ENCODE results near the gene PTPRA. TPM values are rescaled to one million over a fixed set of nuclear protein-coding genes. Genes with fewer than 3 reads are reported as not detected.

The PTPRA gene
- total RNA-seq, 2 experiments from 2014 or later: 65.4 to 69.5 TPM

DNA sequence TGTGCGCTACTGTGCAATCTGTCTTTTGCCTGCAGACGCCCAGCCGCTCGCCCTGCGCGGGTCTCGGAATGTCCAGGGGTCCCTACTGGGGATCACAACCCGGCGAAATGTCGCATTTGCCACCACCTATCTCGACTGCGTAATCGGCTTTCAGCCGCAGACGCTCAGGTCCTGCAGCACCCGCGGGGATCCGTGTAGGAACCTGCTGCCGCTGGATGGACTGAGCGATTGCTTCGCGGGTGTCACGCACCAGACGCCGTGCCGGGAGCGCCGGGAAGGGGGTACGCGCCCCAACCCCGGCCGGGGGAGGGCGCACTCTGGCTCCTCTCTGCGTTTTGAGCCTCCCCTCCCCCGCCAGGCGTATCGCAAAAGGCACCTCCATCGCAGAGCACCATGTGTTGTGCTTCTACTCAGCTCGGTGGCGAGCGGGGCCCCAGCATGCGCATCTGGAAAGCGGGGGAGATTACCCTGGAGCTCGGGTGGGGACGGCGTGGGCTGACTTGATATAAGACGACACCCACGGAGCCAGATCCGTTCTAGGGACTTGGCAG, 747 bp upstream of the PTPRA start:
- peak; percentile 63 to 90 (median 74) for DNase-seq
- Mint-ChIP-seq H3K27me3 (no peaks in the 10 kb centered on the region), H3K36me3 (ENCODE audit: low read depth) (peaks cover 26% of the 10 kb centered on the region), H3K9me3 (no peaks in the 10 kb centered on the region), H3K4me1 (ENCODE audit: low read depth) (peaks cover 46% of the 10 kb centered on the region), H3K4me3 (peak overlapping the region; percentile 96), H3K27ac (peak overlapping the region; percentile 94)
- Histone ChIP-seq H3K27ac (ENCODE audit: low read depth in 1 of 2, low read length in 2 of 2) (no peak overlapping the region), H3K4me3 (ENCODE audit: low read length) (peak overlapping the region; percentile 73), H3K27me3 (ENCODE audit: control insufficient read depth in 1 of 2, insufficient read depth in 2 of 2, low read length in 2 of 2) (peaks cover 0 to 3% of the 10 kb centered on the region in 2 experiments), H3K4me1 (ENCODE audit: insufficient read depth, low read length) (peaks cover 39% of the 10 kb centered on the region), H3K9me3 (ENCODE audit: control insufficient read depth in 1 of 2, insufficient read depth in 1 of 2, low read length in 2 of 2) (no peaks in the 10 kb centered on the region), H3K36me3 (ENCODE audit: insufficient read depth, low read length) (no peaks in the 10 kb centered on the region)
- TF ChIP-seq, protein P1, sequence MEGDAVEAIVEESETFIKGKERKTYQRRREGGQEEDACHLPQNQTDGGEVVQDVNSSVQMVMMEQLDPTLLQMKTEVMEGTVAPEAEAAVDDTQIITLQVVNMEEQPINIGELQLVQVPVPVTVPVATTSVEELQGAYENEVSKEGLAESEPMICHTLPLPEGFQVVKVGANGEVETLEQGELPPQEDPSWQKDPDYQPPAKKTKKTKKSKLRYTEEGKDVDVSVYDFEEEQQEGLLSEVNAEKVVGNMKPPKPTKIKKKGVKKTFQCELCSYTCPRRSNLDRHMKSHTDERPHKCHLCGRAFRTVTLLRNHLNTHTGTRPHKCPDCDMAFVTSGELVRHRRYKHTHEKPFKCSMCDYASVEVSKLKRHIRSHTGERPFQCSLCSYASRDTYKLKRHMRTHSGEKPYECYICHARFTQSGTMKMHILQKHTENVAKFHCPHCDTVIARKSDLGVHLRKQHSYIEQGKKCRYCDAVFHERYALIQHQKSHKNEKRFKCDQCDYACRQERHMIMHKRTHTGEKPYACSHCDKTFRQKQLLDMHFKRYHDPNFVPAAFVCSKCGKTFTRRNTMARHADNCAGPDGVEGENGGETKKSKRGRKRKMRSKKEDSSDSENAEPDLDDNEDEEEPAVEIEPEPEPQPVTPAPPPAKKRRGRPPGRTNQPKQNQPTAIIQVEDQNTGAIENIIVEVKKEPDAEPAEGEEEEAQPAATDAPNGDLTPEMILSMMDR (IDR thresholded peaks at IDR 0.05): peak; percentile 52
- intact Hi-C loops (cut with DNase I, micrococcal nuclease): loop anchor here (1.0 to 10.0 kb wide), 9 partner anchors 16 to 348 kb away; partner anchors contain the start of genes GNRH2 (in 1 of the 2), IDH3B (in 1 of the 2), MRPS26 (in 1 of the 2) and PCED1A (in 1 of the 2)
- ChIA-PET CTCF (interaction anchor here (0.9 to 1.6 kb wide), 7 partner anchors 16 to 348 kb away, joined by 3 to 7 read pairs (median 4); partner anchors contain the start of genes PCED1A and VPS16), POLR2A (interaction anchor here (1.0 to 2.3 kb wide), 12 partner anchors 8 to 770 kb away, joined by 3 to 19 read pairs (median 5); partner anchors contain the start of genes EBF4, IDH3B, NOP56 and PCED1A)
- ATAC-seq (ENCODE audit: poor library complexity): peak; percentile 67

DNA sequence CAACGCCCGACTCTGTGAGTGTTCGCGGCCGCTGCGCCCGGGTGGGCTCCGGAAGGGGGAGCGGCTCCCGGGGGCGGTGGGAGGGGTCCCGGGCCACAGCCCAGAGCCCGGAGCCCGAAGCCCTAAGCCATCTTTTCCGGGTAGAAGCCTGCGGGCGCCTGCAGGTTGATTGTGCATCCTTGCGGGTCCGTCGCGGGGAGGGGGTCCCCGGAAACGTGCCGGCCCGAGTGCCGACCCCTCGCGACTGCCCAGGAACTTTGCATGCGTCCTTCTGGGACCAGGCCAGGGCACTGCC, 413 bp downstream of the PTPRA start:
- H3K4me1 Mint-ChIP-seq (ENCODE audit: low read depth): peaks cover 47% of the 10 kb centered on the region
- peak overlapping the region; percentile 91 for H3K4me3 ChIP-seq (ENCODE audit: low read length)
- H3K36me3 Mint-ChIP-seq (ENCODE audit: low read depth): peaks cover 23% of the 10 kb centered on the region
- no peaks in the 10 kb centered on the region for H3K36me3 ChIP-seq (ENCODE audit: insufficient read depth, low read length)
- H3K27me3 Mint-ChIP-seq: no peaks in the 10 kb centered on the region
- peak overlapping the region in 1 of 2 donors; percentile 6 for H3K27ac ChIP-seq (ENCODE audit: low read depth in 1 of 2, low read length in 2 of 2)
- no peaks in the 10 kb centered on the region for H3K9me3 ChIP-seq (ENCODE audit: control insufficient read depth in 1 of 2, insufficient read depth in 1 of 2, low read length in 2 of 2)
- H3K27me3 ChIP-seq (ENCODE audit: control insufficient read depth in 1 of 2, insufficient read depth in 2 of 2, low read length in 2 of 2): peaks cover 0 to 3% of the 10 kb centered on the region in 2 experiments
- no peaks in the 10 kb centered on the region for H3K9me3 Mint-ChIP-seq
- peaks cover 40% of the 10 kb centered on the region for H3K4me1 ChIP-seq (ENCODE audit: insufficient read depth, low read length)
- POLR2A ChIA-PET: interaction anchor here (1.0 to 2.3 kb wide), 8 partner anchors 9 to 222 kb away, joined by 3 to 19 read pairs (median 6); partner anchors contain the start of genes IDH3B, NOP56, PCED1A and VPS16
- intact Hi-C loops (cut with DNase I, micrococcal nuclease): loop anchor here (1.0 to 10.0 kb wide), 9 partner anchors 15 to 349 kb away; partner anchors contain the start of genes GNRH2 (in 1 of the 2), IDH3B (in 1 of the 2), MRPS26 (in 1 of the 2) and PCED1A (in 1 of the 2)
- peak overlapping the region; percentile 87 for H3K4me3 Mint-ChIP-seq
- DNase-seq (peak in 12 of 14 experiments; percentile 15 to 78 (median 47)), ATAC-seq (ENCODE audit: poor library complexity) (peak; percentile 27)
- TF ChIP-seq, protein P1 (IDR thresholded peaks at IDR 0.05): no peak
- CTCF ChIA-PET: interaction anchor here (1.0 to 1.5 kb wide), 3 partner anchors 22 to 349 kb away, joined by 3 to 5 read pairs (median 3); no protein-coding TSS in a partner anchor
- peak overlapping the region; percentile 15 for H3K27ac Mint-ChIP-seq

- ChIA-PET CTCF (no interaction called here), POLR2A (interaction anchor here (0.9 kb wide), 1 partner anchor 26 kb away, joined by 3 read pairs; no protein-coding TSS in a partner anchor)
- TF ChIP-seq, protein P1 (IDR thresholded peaks at IDR 0.05): no peak
- Mint-ChIP-seq H3K4me3 (peak overlapping the region; percentile 87), H3K27ac (peak overlapping the region; percentile 15), H3K4me1 (ENCODE audit: low read depth) (peaks cover 52% of the 10 kb centered on the region), H3K9me3 (no peaks in the 10 kb centered on the region), H3K36me3 (ENCODE audit: low read depth) (peaks cover 23% of the 10 kb centered on the region), H3K27me3 (no peaks in the 10 kb centered on the region)
- DNase-seq (peak in 2 of 14 experiments; percentile 13 to 32), ATAC-seq (ENCODE audit: poor library complexity) (no peak)
- Histone ChIP-seq H3K27me3 (ENCODE audit: control insufficient read depth in 1 of 2, insufficient read depth in 2 of 2, low read length in 2 of 2) (peaks cover 0 to 3% of the 10 kb centered on the region in 2 experiments), H3K27ac (ENCODE audit: low read depth in 1 of 2, low read length in 2 of 2) (no peak overlapping the region), H3K4me1 (ENCODE audit: insufficient read depth, low read length) (peaks cover 46% of the 10 kb centered on the region), H3K4me3 (ENCODE audit: low read length) (peak overlapping the region; percentile 91), H3K36me3 (ENCODE audit: insufficient read depth, low read length) (peaks cover 2% of the 10 kb centered on the region), H3K9me3 (ENCODE audit: control insufficient read depth in 1 of 2, insufficient read depth in 1 of 2, low read length in 2 of 2) (no peaks in the 10 kb centered on the region)
- intact Hi-C loops (cut with DNase I, micrococcal nuclease): loop anchor here (5.0 to 10.0 kb wide), 6 partner anchors 108 to 350 kb away; partner anchors contain the start of genes GNRH2 (in 1 of the 2), IDH3B (in 1 of the 2) and MRPS26 (in 1 of the 2)
These were observed 1.2 kb downstream of the PTPRA start for GRCh38 chr20:2874456-2874855.

Measured in CD4-positive, alpha-beta T cell (primary cell).